Loucy (cell line): ENCODE results near the gene TANC2.

Experiments
- CTCF ChIP-seq: fragments of 200-600 bp; sonication (generic); conservative IDR thresholded peaks from 2 replicates; pipeline ENCODE4 v1.5.1; 2014; ENCODE audit warnings: mild to moderate bottlenecking, antibody characterized with exemption, low read length
- EZH2phosphoT487 ChIP-seq: fragments of 200-600 bp; IDR thresholded peaks from 2 replicates; pipeline ENCODE4 v1.6.1; 2018; ENCODE audit warnings: antibody characterized with exemption, mild to moderate bottlenecking, moderate library complexity, borderline replicate concordance

GRCh38 chr17:62920300-62920699 is 45.7 kb upstream of the TANC2 start:
- TF ChIP-seq CTCF (no peak), EZH2phosphoT487 (no peak)
